ENCODE data around the gene MAN1B1. TPM values are rescaled to one million over a fixed set of nuclear protein-coding genes. Genes with fewer than 3 reads are reported as not detected.

The MAN1B1 gene
- total and polyA plus RNA-seq, 2 of the 8 experiments (the other 6 are each of a cell fraction or from before 2014, with no cell fraction given) = 33.7 to 36.3 TPM

GRCh38 chr9:137106662-137107250 is 20.0 kb downstream of the MAN1B1 start:
- no peak overlapping the region for H3K27ac ChIP-seq (ENCODE audit: low read depth, low read length)
- H2BK20ac ChIP-seq (ENCODE audit: low read length) = no peak overlapping the region
- peaks cover 18 to 19% of the 10 kb centered on the region in 2 experiments for H3K9me3 ChIP-seq (ENCODE audit: insufficient read depth in 2 of 2, low read depth in 1 of 2, low read length in 1 of 2)
- no peak overlapping the region for H3K23ac ChIP-seq (ENCODE audit: insufficient read length)
- DNase-seq (ENCODE audit: low read depth in 1 of 2, low spot score in 2 of 2) (no peak), FAIRE-seq (no peak)
- ChIA-PET CTCF (ENCODE audit: partially characterized antibody) (interaction anchor here (1.0 to 2.7 kb wide), 9 partner anchors 12 to 761 kb away, joined by 3 to 9 read pairs (median 3); no protein-coding TSS in a partner anchor), POLR2A (ENCODE audit: partially characterized antibody) (no interaction called here)
- H3K4ac ChIP-seq (replicated peaks; ENCODE audit: insufficient read length, low read depth, low read length) = no peak overlapping the region
- H3K9ac ChIP-seq (replicated peaks in 1 of 4; ENCODE audit: extremely low read depth in 1 of 4, low read depth in 3 of 4, low read length in 3 of 4) = no peak overlapping the region
- H3K4me2 ChIP-seq (ENCODE audit: insufficient read depth in 1 of 2, low read depth in 2 of 2, low read length in 2 of 2) = no peak overlapping the region
- H3K23me2 ChIP-seq (ENCODE audit: low read depth, low read length) = no peaks in the 10 kb centered on the region
- no peaks in the 10 kb centered on the region for H3K27me3 ChIP-seq (replicated peaks in 1 of 4; ENCODE audit: control insufficient read depth in 3 of 4, extremely low read depth in 1 of 4, insufficient read depth in 3 of 4, low read length in 3 of 4)
- no peak overlapping the region; the same call in 1 of the 2 replicates for H4K8ac ChIP-seq (ENCODE audit: extremely low read depth, insufficient read depth, low read length)
- H3K36me3 ChIP-seq (ENCODE audit: control insufficient read depth in 2 of 4, insufficient read depth in 4 of 4, low read length in 3 of 4) = peaks cover 17 to 27% (median 24%) of the 10 kb centered on the region in 4 experiments; a peak in 7 of 8 replicates
- H2BK15ac ChIP-seq (ENCODE audit: low read length) = no peak overlapping the region
- no peak overlapping the region for H3K4me3 ChIP-seq (ENCODE audit: extremely low read depth in 1 of 4, insufficient read depth in 2 of 4, low read depth in 3 of 4, low read length in 4 of 4)
- no peak overlapping the region for H2BK5ac ChIP-seq (ENCODE audit: low read depth, low read length)
- WGBS, 2 experiments (ENCODE audit: extremely low coverage in 1 of 2, insufficient coverage in 1 of 2, insufficient read length in 1 of 2, insufficient replicate concordance in 2 of 2, low coverage in 1 of 2, low lambda C conversion rate in 2 of 2, missing lambda C conversion rate in 1 of 2) = 93% methylated on average over 20 of the region's 27 CpGs; no CpG with 5 or more reads in 1 of the 2 experiments
- H3K14ac ChIP-seq (ENCODE audit: insufficient read length) = no peak overlapping the region
- H4K5ac ChIP-seq (ENCODE audit: insufficient read length, low read depth, low read length) = no peak overlapping the region
- no peak overlapping the region for H4K91ac ChIP-seq (replicated peaks; ENCODE audit: insufficient read length, low read length)
- H2AFZ ChIP-seq (ENCODE audit: low read length) = no peak overlapping the region
- H2BK120ac ChIP-seq (replicated peaks; ENCODE audit: low read depth, low read length) = no peak overlapping the region
- H2AK5ac ChIP-seq (ENCODE audit: low read depth, low read length) = no peak overlapping the region
- H3K79me1 ChIP-seq (ENCODE audit: low read depth, low read length) = peaks cover 2% of the 10 kb centered on the region
- no peak overlapping the region for H3K56ac ChIP-seq (replicated peaks; ENCODE audit: insufficient read length, low read depth, low read length)
- peaks cover 0 to 2% of the 10 kb centered on the region in 2 experiments for H4K20me1 ChIP-seq (replicated peaks in 1 of 2; ENCODE audit: control insufficient read depth in 1 of 2, insufficient read depth in 2 of 2, low read length in 2 of 2)
- no peak overlapping the region for H2BK12ac ChIP-seq (ENCODE audit: low read depth, low read length)
- H3K4me1 ChIP-seq (replicated peaks in 1 of 4; ENCODE audit: control insufficient read depth in 3 of 4, insufficient read depth in 4 of 4, low read length in 3 of 4) = no peaks in the 10 kb centered on the region
- H3K18ac ChIP-seq (ENCODE audit: extremely low read depth, low read length) = no peak overlapping the region
- H3K79me2 ChIP-seq (ENCODE audit: control insufficient read depth in 1 of 2, insufficient read depth in 2 of 2, low read length in 2 of 2) = no peaks in the 10 kb centered on the region
- TF ChIP-seq CHD2 (IDR thresholded peaks at IDR 0.05; ENCODE audit: low read length) (no peak), EZH2 (IDR thresholded peaks at IDR 0.05; ENCODE audit: low read depth, low read length, severe bottlenecking) (no peak), SRF (IDR thresholded peaks at IDR 0.05; ENCODE audit: low read depth, low read length) (no peak), CTCF (IDR thresholded peaks at IDR 0.05; ENCODE audit: control extremely low read depth in 1 of 3, insufficient read depth in 1 of 3, low read depth in 1 of 3, low read length in 3 of 3) (no peak), HDAC2 (IDR thresholded peaks at IDR 0.05; ENCODE audit: borderline replicate concordance in 1 of 2, low read depth in 2 of 2, low read length in 2 of 2) (no peak), RAD21 (IDR thresholded peaks at IDR 0.05 in 1 of 2, conservative IDR thresholded peaks at IDR 0.05 in 1 of 2; ENCODE audit: low read depth in 2 of 2, low read length in 2 of 2) (no peak), POU5F1 (IDR thresholded peaks at IDR 0.05; ENCODE audit: low read depth, low read length) (no peak), TBP (IDR thresholded peaks at IDR 0.05; ENCODE audit: low read depth, low read length) (no peak), CBX5 (IDR thresholded peaks at IDR 0.05; ENCODE audit: low read depth, low read length) (no peak), NANOG (IDR thresholded peaks at IDR 0.05; ENCODE audit: insufficient read depth, low read depth, low read length, poor library complexity, severe bottlenecking) (no peak)
